ENCODE results near the gene HDAC9. TPM values are rescaled to one million over a fixed set of nuclear protein-coding genes. Genes with fewer than 3 reads are reported as not detected.
"Not testable (repeated sequence)": the region's sequence is repeated elsewhere in the genome, so short reads cannot be mapped to it uniquely, and the experiment has no call there.

HDAC9 gene
- total and polyA plus RNA-seq, 4 donors: 2.2 to 41.0 (median 4.1) TPM

DNA sequence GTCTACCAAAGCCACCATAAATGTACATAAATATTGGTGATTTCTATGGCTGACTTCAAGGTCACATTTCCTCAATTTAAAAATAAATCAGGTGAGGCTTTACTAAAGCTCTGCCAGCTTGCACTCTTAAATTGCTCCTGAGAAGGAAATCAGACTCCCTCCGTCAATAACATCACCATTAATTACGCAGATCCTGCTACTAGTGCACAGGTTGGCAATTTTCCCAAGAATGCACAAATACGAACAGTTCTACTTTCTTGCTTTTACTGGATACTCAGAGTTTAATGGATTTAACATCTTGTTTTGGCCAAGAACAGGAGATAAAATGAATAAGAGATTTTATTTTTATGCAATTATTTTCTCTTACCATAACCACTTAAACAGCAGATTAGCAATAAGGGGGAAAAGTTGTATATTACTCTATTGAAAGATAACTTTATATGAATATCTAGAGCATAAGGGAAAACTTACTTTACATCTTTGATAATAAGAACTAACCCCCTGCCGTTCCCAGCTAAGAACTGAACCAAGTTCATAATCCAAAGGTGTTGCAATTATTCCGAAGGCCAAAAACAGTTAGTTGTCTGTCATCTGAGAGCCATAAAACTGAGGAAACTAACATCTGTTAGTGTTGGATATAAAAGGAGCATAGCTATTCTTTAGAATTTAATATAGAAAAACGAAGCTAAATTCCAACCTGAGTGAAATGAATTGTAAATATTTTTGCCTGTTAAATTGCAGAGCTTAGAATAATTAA lies 481.3 kb downstream of the HDAC9 start:
- Histone ChIP-seq H3K9me3 (ENCODE audit: control insufficient read depth in 4 of 4, insufficient read depth in 3 of 4, low read length in 3 of 4) (no peaks in the 10 kb centered on the region), H3K27ac (ENCODE audit: low read depth in 1 of 2, low read length in 1 of 2) (no peak overlapping the region), H3K27me3 (ENCODE audit: control insufficient read depth in 3 of 3, insufficient read depth in 3 of 3, low read length in 2 of 3) (no peaks in the 10 kb centered on the region), H3K4me1 (ENCODE audit: control insufficient read depth in 5 of 5, insufficient read depth in 5 of 5, low read length in 5 of 5) (no peaks in the 10 kb centered on the region), H3K36me3 (ENCODE audit: control insufficient read depth in 4 of 4, insufficient read depth in 4 of 4, low read length in 4 of 4) (peaks cover 0 to 3% (median 0%) of the 10 kb centered on the region in 4 donors), H3K4me3 (no peak overlapping the region), H3K9ac (ENCODE audit: insufficient read depth in 1 of 2, low read length in 2 of 2) (no peak overlapping the region)
- no peak for ATAC-seq (ENCODE audit: insufficient read depth, low FRiP score)
- TF ChIP-seq, protein P1, sequence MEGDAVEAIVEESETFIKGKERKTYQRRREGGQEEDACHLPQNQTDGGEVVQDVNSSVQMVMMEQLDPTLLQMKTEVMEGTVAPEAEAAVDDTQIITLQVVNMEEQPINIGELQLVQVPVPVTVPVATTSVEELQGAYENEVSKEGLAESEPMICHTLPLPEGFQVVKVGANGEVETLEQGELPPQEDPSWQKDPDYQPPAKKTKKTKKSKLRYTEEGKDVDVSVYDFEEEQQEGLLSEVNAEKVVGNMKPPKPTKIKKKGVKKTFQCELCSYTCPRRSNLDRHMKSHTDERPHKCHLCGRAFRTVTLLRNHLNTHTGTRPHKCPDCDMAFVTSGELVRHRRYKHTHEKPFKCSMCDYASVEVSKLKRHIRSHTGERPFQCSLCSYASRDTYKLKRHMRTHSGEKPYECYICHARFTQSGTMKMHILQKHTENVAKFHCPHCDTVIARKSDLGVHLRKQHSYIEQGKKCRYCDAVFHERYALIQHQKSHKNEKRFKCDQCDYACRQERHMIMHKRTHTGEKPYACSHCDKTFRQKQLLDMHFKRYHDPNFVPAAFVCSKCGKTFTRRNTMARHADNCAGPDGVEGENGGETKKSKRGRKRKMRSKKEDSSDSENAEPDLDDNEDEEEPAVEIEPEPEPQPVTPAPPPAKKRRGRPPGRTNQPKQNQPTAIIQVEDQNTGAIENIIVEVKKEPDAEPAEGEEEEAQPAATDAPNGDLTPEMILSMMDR (IDR thresholded peaks at IDR 0.05; ENCODE audit: control extremely low read depth, extremely low read depth): no peak
- 65 to 81% methylated on average over 6 of the region's 6 CpGs for WGBS, 2 donors
- DNase-seq: peak in 2 of 3 donors; percentile 1 to 13

DNA sequence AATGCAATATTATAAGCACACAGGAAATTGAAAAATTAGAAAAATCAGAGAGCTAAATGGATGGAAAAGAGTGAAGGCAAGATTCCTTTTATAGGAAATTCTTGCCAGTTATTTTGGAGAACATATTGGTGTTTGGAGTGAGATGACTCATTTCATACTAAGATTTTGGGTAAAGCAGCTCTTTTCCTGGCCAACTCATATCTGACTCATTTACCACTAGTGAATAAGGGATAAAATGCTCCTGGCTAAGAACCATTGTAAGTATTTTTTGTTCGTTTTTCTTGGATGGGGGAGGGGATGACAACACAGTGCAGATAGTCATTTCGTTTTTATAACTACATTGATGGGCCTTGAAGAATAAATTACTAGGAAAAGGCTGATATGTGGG lies 482.6 kb downstream of the HDAC9 start:
- no peak overlapping the region for H3K4me3 ChIP-seq
- H3K4me1 ChIP-seq (ENCODE audit: control insufficient read depth in 5 of 5, insufficient read depth in 5 of 5, low read length in 5 of 5): no peaks in the 10 kb centered on the region
- peak overlapping the region in 1 of 2 donors; percentile 29 for H3K27ac ChIP-seq (ENCODE audit: low read depth in 1 of 2, low read length in 1 of 2)
- no peaks in the 10 kb centered on the region for H3K27me3 ChIP-seq (ENCODE audit: control insufficient read depth in 3 of 3, insufficient read depth in 3 of 3, low read length in 2 of 3)
- H3K9me3 ChIP-seq (ENCODE audit: control insufficient read depth in 4 of 4, insufficient read depth in 3 of 4, low read length in 3 of 4): no peaks in the 10 kb centered on the region
- peaks cover 0 to 3% (median 0%) of the 10 kb centered on the region in 4 donors for H3K36me3 ChIP-seq (ENCODE audit: control insufficient read depth in 4 of 4, insufficient read depth in 4 of 4, low read length in 4 of 4)
- peak; percentile 52 for ATAC-seq (ENCODE audit: insufficient read depth, low FRiP score)
- 53 to 76% methylated on average over 2 of the region's 2 CpGs for WGBS, 2 donors
- TF ChIP-seq, protein P1 (IDR thresholded peaks at IDR 0.05; ENCODE audit: control extremely low read depth, extremely low read depth): no peak
- no peak for DNase-seq
- H3K9ac ChIP-seq (ENCODE audit: insufficient read depth in 1 of 2, low read length in 2 of 2): no peak overlapping the region

DNA sequence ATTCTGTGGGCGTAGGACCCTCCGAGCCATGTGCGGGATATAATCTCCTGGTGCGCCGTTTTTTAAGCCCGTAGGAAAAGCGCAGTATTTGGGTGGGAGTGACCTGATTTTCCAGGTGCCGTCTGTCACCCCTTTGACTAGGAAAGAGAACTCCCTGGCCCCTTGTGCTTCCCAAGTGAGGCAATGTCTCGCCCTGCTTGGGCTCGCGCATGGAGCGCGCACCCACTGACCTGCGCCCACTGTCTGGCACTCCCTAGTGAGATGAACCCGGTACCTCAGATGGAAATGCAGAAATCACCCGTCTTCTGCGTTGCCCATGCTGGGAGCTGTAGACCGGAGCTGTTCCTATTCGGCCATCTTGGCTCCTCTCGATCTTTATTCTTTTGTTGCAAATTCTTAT lies 495.2 kb downstream of the HDAC9 start:
- H3K9ac ChIP-seq (ENCODE audit: insufficient read depth in 1 of 2, low read length in 2 of 2); H3K36me3 ChIP-seq (ENCODE audit: control insufficient read depth in 4 of 4, insufficient read depth in 4 of 4, low read length in 4 of 4); H3K4me3 ChIP-seq; ATAC-seq (ENCODE audit: insufficient read depth, low FRiP score); H3K27ac ChIP-seq (ENCODE audit: low read depth in 1 of 2, low read length in 1 of 2); H3K9me3 ChIP-seq (ENCODE audit: control insufficient read depth in 4 of 4, insufficient read depth in 3 of 4, low read length in 3 of 4); H3K27me3 ChIP-seq (ENCODE audit: control insufficient read depth in 3 of 3, insufficient read depth in 3 of 3, low read length in 2 of 3); H3K4me1 ChIP-seq (ENCODE audit: control insufficient read depth in 5 of 5, insufficient read depth in 5 of 5, low read length in 5 of 5); DNase-seq: not testable (repeated sequence)
- WGBS, 2 donors: 90 to 96% methylated on average over 20 of the region's 20 CpGs

DNA sequence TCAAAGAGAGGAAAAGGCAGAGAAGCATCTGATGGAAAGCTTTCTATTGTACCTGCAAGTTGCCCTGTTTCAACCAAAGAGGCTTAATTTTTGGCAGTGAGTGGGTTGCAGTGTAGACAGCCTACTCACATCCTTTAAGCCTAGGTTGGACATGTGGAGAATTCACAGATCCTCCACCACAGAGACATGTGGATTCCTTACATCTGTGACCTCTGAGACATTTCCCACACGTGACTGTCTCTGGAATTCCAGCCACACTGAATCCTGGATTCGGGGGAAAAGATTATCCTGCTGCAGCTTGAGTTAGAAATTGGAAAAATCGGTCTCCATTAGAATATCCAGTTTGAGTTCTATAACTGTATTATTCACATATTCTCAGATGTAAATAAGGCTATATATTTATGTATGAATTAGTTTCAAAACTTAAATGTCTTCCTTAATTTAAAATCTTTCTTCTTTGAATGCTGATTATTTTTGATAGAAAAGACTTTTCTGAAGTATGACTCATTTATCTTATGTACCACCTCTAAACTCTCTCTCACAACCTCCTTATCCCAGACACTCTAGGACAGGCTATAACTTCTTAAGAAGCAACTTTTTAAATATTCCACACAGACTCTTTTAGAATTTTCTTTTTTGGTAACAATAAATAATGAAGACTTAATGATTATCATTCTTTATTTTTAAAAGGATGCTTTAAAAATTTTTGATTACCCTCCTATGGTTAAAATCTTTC lies 498.6 kb downstream of the HDAC9 start:
- DNase-seq: no peak
- H3K27me3 ChIP-seq (ENCODE audit: control insufficient read depth in 3 of 3, insufficient read depth in 3 of 3, low read length in 2 of 3): no peaks in the 10 kb centered on the region
- H3K9me3 ChIP-seq (ENCODE audit: control insufficient read depth in 4 of 4, insufficient read depth in 3 of 4, low read length in 3 of 4): peaks cover 0 to 2% (median 0%) of the 10 kb centered on the region in 4 donors
- no peak overlapping the region for H3K9ac ChIP-seq (ENCODE audit: insufficient read depth in 1 of 2, low read length in 2 of 2)
- 76 to 81% methylated on average over 3 of the region's 3 CpGs for WGBS, 2 donors
- no peak for ATAC-seq (ENCODE audit: insufficient read depth, low FRiP score)
- TF ChIP-seq, protein P1 (IDR thresholded peaks at IDR 0.05; ENCODE audit: control extremely low read depth, extremely low read depth): no peak
- H3K4me3 ChIP-seq: no peak overlapping the region
- no peak overlapping the region for H3K27ac ChIP-seq (ENCODE audit: low read depth in 1 of 2, low read length in 1 of 2)
- H3K36me3 ChIP-seq (ENCODE audit: control insufficient read depth in 4 of 4, insufficient read depth in 4 of 4, low read length in 4 of 4): no peaks in the 10 kb centered on the region
- H3K4me1 ChIP-seq (ENCODE audit: control insufficient read depth in 5 of 5, insufficient read depth in 5 of 5, low read length in 5 of 5): peaks cover 0 to 8% (median 0%) of the 10 kb centered on the region in 5 donors
